B cell (primary cell): Measurements from ENCODE around the gene HOXD1. TPM values are rescaled to one million over a fixed set of nuclear protein-coding genes. Genes with fewer than 3 reads are reported as not detected.

Experiments
- ATAC-seq: fragments of 200-7000 bp; cut with Tn5 transposase; one replicate; pipeline ENCODE4 v1.10.0; 2021; ENCODE audit warnings: low read depth, mild to moderate bottlenecking, moderate number of reproducible peaks, moderate library complexity
- CTCF ChIA-PET: fragments of 350-600 bp; sonication (Branson Sonifier 250); formaldehyde crosslinking; loops from one replicate; lab custom pipeline; 2021; ENCODE audit warnings: antibody characterized with exemption, inconsistent platforms; lab: Charles Lee
- POLR2A ChIA-PET: fragments of 350-600 bp; sonication (Branson Sonifier 250); formaldehyde crosslinking; loops from one replicate; lab custom pipeline; 2021; ENCODE audit warnings: antibody characterized with exemption; lab: Charles Lee
- DNase-seq: peaks from one replicate; pipeline ENCODE4 v3.0.0; 2013
- H2AFZ ChIP-seq: 2 replicates; pipeline ENCODE4 v1.6.1; 2012; ENCODE audit warnings: mild to moderate bottlenecking, low read depth, low read length; ENCODE audit not compliant: insufficient read depth, poor library complexity, severe bottlenecking
- H3K27ac ChIP-seq, 2 donors: 1 replicate in 1 of 2; 2 replicates in 1 of 2; pipeline ENCODE4 v1.5.1; 2012 to 2013; ENCODE audit warnings: low read length in 2 of 2, mild to moderate bottlenecking in 2 of 2, moderate library complexity in 1 of 2
- H3K27me3 ChIP-seq, 4 experiments: fragments of 200-600 bp in 1 of 4; sonication (generic) in 1 of 4; replicated peaks in 1 of 4; 1 replicate in 2 of 4; 2 replicates in 2 of 4; pipeline versions ENCODE4 v1.6.1 to v1.7.0; 2013 to 2016; ENCODE audit warnings: low read length in 3 of 4, mild to moderate bottlenecking in 2 of 4, mixed read lengths in 1 of 4, moderate library complexity in 1 of 4; ENCODE audit not compliant: insufficient read depth in 4 of 4, control insufficient read depth in 3 of 4; ENCODE audit errors: control extremely low read depth in 1 of 4
- H3K36me3 ChIP-seq, 2 experiments: replicated peaks in 1 of 2; 1 replicate in 1 of 2; 2 replicates in 1 of 2; pipeline versions ENCODE4 v1.6.1 to v1.7.1; 2013; ENCODE audit warnings: low read length in 1 of 2; ENCODE audit not compliant: insufficient read depth in 2 of 2, control insufficient read depth in 1 of 2; ENCODE audit errors: control extremely low read depth in 1 of 2, extremely low read depth in 1 of 2
- H3K4me1 ChIP-seq, 2 donors: fragments of 200-600 bp in 1 of 2; sonication (generic) in 1 of 2; 1 replicate in 1 of 2; 2 replicates in 1 of 2; pipeline versions ENCODE4 v1.5.1 to v1.6.1; 2013 to 2017; ENCODE audit warnings: low read length in 2 of 2; ENCODE audit not compliant: control insufficient read depth in 2 of 2, insufficient read depth in 2 of 2
- H3K4me2 ChIP-seq: replicated peaks from 2 replicates; pipeline ENCODE3; 2012; ENCODE audit warnings: mild to moderate bottlenecking, low read depth, low read length; ENCODE audit not compliant: poor library complexity, severe bottlenecking
- H3K4me3 ChIP-seq, 5 experiments: fragments of 200-600 bp in 1 of 5; sonication (generic) in 1 of 5; 1 replicate in 3 of 5; 2 replicates in 2 of 5; pipeline versions ENCODE4 v1.5.1 to v1.7.0; 2011 to 2016; ENCODE audit warnings: low read length in 4 of 5, mild to moderate bottlenecking in 4 of 5, low read depth in 2 of 5, control low read depth in 1 of 5, moderate library complexity in 1 of 5; ENCODE audit not compliant: insufficient read depth in 1 of 5; ENCODE audit errors: control extremely low read depth in 1 of 5, extremely low read depth in 1 of 5
- H3K79me2 ChIP-seq: fragments of 200-600 bp; sonication (generic); one replicate; pipeline ENCODE4 v1.6.0; 2016; ENCODE audit warnings: low read length; ENCODE audit not compliant: control insufficient read depth, insufficient read depth
- H3K9ac ChIP-seq: fragments of 200-600 bp; sonication (generic); 2 replicates; pipeline ENCODE4 v1.6.1; 2017; ENCODE audit warnings: mild to moderate bottlenecking, low read length, moderate library complexity
- H3K9me3 ChIP-seq, 3 donors: one replicate each; pipeline versions ENCODE4 v1.6.1 to v1.7.1; 2013; ENCODE audit warnings: low read length in 2 of 3; ENCODE audit not compliant: control insufficient read depth in 2 of 3, insufficient read depth in 1 of 3; ENCODE audit errors: control extremely low read depth in 1 of 3
- H4K20me1 ChIP-seq: 2 replicates; pipeline ENCODE4 v1.6.0; 2012; ENCODE audit warnings: mild to moderate bottlenecking, low read length; ENCODE audit not compliant: insufficient read depth, control insufficient read depth, poor library complexity, severe bottlenecking
- H3K27ac Mint-ChIP-seq: one replicate; pipeline ENCODE4 v1.8.0; 2021; ENCODE audit warnings: mixed read lengths
- H3K27me3 Mint-ChIP-seq: one replicate; pipeline ENCODE4 v1.8.0; 2021; ENCODE audit warnings: mixed read lengths
- H3K4me1 Mint-ChIP-seq: one replicate; pipeline ENCODE4 v1.8.0; 2021; ENCODE audit warnings: mixed read lengths
- H3K4me3 Mint-ChIP-seq: one replicate; pipeline ENCODE4 v1.8.0; 2021; ENCODE audit warnings: mixed read lengths
- H3K9me3 Mint-ChIP-seq: one replicate; pipeline ENCODE4 v1.8.0; 2022; ENCODE audit warnings: mixed read lengths; ENCODE audit not compliant: insufficient read depth
- EZH2 ChIP-seq: IDR thresholded peaks from 2 replicates; pipeline ENCODE4 v1.6.1; 2012; ENCODE audit warnings: borderline replicate concordance, low read depth, mild to moderate bottlenecking, moderate library complexity, low read length; ENCODE audit not compliant: insufficient read depth, poor library complexity, severe bottlenecking
- WGBS: methylation state at CpG from one replicate; pipeline ENCODE4 v1.1.5; 2013; ENCODE audit warnings: missing lambda C conversion rate; ENCODE audit not compliant: insufficient coverage; 5-methylcytosine and 5-hydroxymethylcytosine counted together
- intact Hi-C: fragments of 100-400 bp; cut with micrococcal nuclease; formaldehyde crosslinking; loops from one replicate; pipeline ENCODE4 v1.10.0; 2022
- polyA plus RNA-seq: library from polyadenylated mRNA; depleted of rRNA; stranded (reverse); fragments of >200 nt; gene quantifications from 2 replicates; pipeline ENCODE4 v1.2.3, GENCODE V29; 2012
- total RNA-seq, 2 donors: library from RNA; stranded (reverse); fragments of 120-200 nt in 1 of 2; gene quantifications; 1 replicate in 1 of 2; 2 replicates in 1 of 2; pipeline versions ENCODE4 v1.2.3 to v1.2.4, GENCODE V29; 2013 to 2022
- TF ChIP-seq, protein P1 (sequence below): fragments of 200-600 bp; IDR thresholded peaks from one replicate; pipeline ENCODE4 v1.8.0; 2022; ENCODE audit warnings: antibody characterized with exemption, mild to moderate bottlenecking

Gene HOXD1
- total and polyA plus RNA-seq, 2 donors (not counting 1 experiment from before 2014, with no cell fraction given): not detected

DNA sequence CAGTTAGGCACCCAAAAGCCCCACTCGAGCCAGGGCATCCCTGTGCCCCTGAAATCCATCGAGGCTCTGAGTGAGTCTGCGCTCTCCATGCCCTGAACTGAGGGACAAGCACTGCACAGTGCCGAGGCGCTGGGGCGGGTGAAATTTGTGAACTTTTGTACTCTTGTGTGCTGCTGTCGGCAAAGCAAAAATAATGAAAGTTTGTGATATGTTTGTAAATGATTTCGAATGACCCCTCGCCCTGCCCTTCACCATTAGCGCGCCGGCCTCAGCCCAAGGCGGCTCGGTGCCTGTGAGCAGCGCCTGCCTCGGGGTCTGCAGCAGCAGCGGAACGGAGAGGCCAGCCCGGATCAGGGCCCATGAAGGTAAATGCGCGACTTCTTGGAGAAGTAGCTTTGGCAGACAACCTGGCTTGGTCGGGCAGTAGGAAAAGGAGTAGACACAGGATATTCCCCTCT is 39.0 kb upstream of the HOXD1 start:
- intact Hi-C loops: no loop called here
- no peak overlapping the region for H3K4me3 ChIP-seq
- H3K9me3 ChIP-seq: peaks cover 0 to 25% (median 0%) of the 10 kb centered on the region in 3 donors
- WGBS: 21% methylated on average over 17 of the region's 22 CpGs
- no peak for DNase-seq
- no peak overlapping the region for H3K27ac ChIP-seq
- H3K9ac ChIP-seq: no peak overlapping the region
- ATAC-seq: no peak
- H4K20me1 ChIP-seq: no peaks in the 10 kb centered on the region
- CTCF ChIA-PET: no interaction called here
- TF ChIP-seq, protein P1, sequence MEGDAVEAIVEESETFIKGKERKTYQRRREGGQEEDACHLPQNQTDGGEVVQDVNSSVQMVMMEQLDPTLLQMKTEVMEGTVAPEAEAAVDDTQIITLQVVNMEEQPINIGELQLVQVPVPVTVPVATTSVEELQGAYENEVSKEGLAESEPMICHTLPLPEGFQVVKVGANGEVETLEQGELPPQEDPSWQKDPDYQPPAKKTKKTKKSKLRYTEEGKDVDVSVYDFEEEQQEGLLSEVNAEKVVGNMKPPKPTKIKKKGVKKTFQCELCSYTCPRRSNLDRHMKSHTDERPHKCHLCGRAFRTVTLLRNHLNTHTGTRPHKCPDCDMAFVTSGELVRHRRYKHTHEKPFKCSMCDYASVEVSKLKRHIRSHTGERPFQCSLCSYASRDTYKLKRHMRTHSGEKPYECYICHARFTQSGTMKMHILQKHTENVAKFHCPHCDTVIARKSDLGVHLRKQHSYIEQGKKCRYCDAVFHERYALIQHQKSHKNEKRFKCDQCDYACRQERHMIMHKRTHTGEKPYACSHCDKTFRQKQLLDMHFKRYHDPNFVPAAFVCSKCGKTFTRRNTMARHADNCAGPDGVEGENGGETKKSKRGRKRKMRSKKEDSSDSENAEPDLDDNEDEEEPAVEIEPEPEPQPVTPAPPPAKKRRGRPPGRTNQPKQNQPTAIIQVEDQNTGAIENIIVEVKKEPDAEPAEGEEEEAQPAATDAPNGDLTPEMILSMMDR: no peak
- TF ChIP-seq EZH2: no peak
- POLR2A ChIA-PET: no interaction called here
- H2AFZ ChIP-seq: no peak overlapping the region
- Mint-ChIP-seq H3K27ac (no peak overlapping the region), H3K4me1 (no peaks in the 10 kb centered on the region), H3K4me3 (no peak overlapping the region), H3K27me3 (peaks cover 78% of the 10 kb centered on the region), H3K9me3 (no peaks in the 10 kb centered on the region)
- peaks cover 0 to 88% (median 54%) of the 10 kb centered on the region in 4 experiments for H3K27me3 ChIP-seq
- H3K36me3 ChIP-seq: no peaks in the 10 kb centered on the region
- no peak overlapping the region for H3K4me2 ChIP-seq
- peaks cover 0 to 4% of the 10 kb centered on the region in 2 donors for H3K4me1 ChIP-seq
- H3K79me2 ChIP-seq: no peaks in the 10 kb centered on the region

DNA sequence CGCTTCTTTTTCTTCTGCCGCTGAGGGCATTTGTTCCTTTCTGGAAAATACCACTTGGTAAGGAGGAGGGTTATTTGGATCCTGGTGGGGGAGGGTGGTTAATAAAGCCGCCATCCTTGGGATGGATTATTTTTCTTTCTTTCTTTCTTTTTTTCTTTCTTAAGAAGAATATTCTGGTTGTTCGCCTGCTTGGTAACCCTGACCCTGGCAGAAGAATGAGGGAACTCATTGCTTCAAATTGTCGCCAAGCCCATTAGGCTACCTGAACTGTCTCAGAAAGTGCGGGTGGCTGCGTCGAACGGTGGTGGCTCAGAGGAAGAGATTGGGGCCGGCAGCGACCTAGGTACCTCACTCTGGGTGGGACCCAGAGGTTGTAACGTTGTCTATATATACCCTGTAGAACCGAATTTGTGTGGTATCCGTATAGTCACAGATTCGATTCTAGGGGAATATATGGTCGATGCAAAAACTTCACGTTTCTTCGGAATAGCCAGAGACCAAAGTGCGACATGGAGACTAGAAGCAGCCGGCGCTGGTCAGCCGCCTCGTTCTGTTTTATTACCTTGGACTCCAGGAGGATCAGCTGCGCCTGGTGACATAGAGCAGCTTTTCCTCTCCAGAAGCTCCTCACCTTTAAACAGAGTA is 38.4 kb upstream of the HOXD1 start:
- ChIA-PET CTCF (no interaction called here), POLR2A (no interaction called here)
- no peak overlapping the region for H3K4me2 ChIP-seq
- peaks cover 0 to 4% of the 10 kb centered on the region in 2 donors for H3K4me1 ChIP-seq
- no peaks in the 10 kb centered on the region for H4K20me1 ChIP-seq
- Mint-ChIP-seq H3K4me3 (no peak overlapping the region), H3K4me1 (no peaks in the 10 kb centered on the region), H3K27me3 (peaks cover 78% of the 10 kb centered on the region), H3K27ac (no peak overlapping the region), H3K9me3 (no peaks in the 10 kb centered on the region)
- intact Hi-C loops: no loop called here
- no peak overlapping the region for H3K4me3 ChIP-seq
- H3K27me3 ChIP-seq: peaks cover 0 to 87% (median 57%) of the 10 kb centered on the region in 4 experiments
- no peak overlapping the region for H3K27ac ChIP-seq
- H3K79me2 ChIP-seq: no peaks in the 10 kb centered on the region
- no peak overlapping the region for H3K9ac ChIP-seq
- 19% methylated on average over 16 of the region's 24 CpGs for WGBS
- peaks cover 0 to 25% (median 0%) of the 10 kb centered on the region in 3 donors for H3K9me3 ChIP-seq
- DNase-seq (peak; percentile 1), ATAC-seq (no peak)
- H2AFZ ChIP-seq: no peak overlapping the region
- H3K36me3 ChIP-seq: no peaks in the 10 kb centered on the region
- no peak for TF ChIP-seq EZH2
- TF ChIP-seq, protein P1: no peak
